ENCODE data around the gene FSD1L. TPM values are rescaled to one million over a fixed set of nuclear protein-coding genes. Genes with fewer than 3 reads are reported as not detected.

FSD1L gene
- polyA plus RNA-seq, 1 donor (not counting 4 experiments of a cell fraction or from before 2014, with no cell fraction given): 5.2 TPM

GRCh38 chr9:105435453-105435852 lies 12.4 kb upstream of the FSD1L start:
- FAIRE-seq: no peak
- Histone ChIP-seq H3K9me3 (ENCODE audit: control insufficient read depth, low read depth, low read length) (no peaks in the 10 kb centered on the region), H4K20me1 (ENCODE audit: control insufficient read depth, extremely low read depth, insufficient read depth, low read length) (no peaks in the 10 kb centered on the region)

GRCh38 chr9:105436783-105437182 lies 11.1 kb upstream of the FSD1L start:
- Histone ChIP-seq H3K27me3 (ENCODE audit: control insufficient read depth, extremely low read depth, insufficient read depth, low read length) (no peaks in the 10 kb centered on the region), H3K4me2 (ENCODE audit: control insufficient read depth, extremely low read depth, insufficient read depth, low read depth, low read length) (no peak overlapping the region), H3K36me3 (ENCODE audit: control insufficient read depth in 2 of 2, extremely low read depth in 1 of 2, insufficient read depth in 2 of 2, low read length in 2 of 2) (no peaks in the 10 kb centered on the region), H4K20me1 (ENCODE audit: control insufficient read depth, extremely low read depth, insufficient read depth, low read length) (no peaks in the 10 kb centered on the region), H3K9me3 (ENCODE audit: control insufficient read depth, low read depth, low read length) (no peaks in the 10 kb centered on the region), H3K4me1 (ENCODE audit: control insufficient read depth, extremely low read depth, insufficient read depth, low read length) (no peaks in the 10 kb centered on the region), H3K79me2 (ENCODE audit: control insufficient read depth, insufficient read depth, low read length) (no peaks in the 10 kb centered on the region), H3K4me3 (ENCODE audit: control insufficient read depth in 2 of 3, extremely low read depth in 1 of 3, insufficient read depth in 2 of 3, low read depth in 1 of 3, low read length in 3 of 3) (no peak overlapping the region), H3K27ac (ENCODE audit: control insufficient read depth, insufficient read depth, low read length) (no peak overlapping the region), H3K9me1 (ENCODE audit: control insufficient read depth, extremely low read depth, insufficient read depth, low read length) (no peaks in the 10 kb centered on the region), H2AFZ (ENCODE audit: control insufficient read depth, low read length) (no peak overlapping the region), H3K9ac (ENCODE audit: control insufficient read depth, extremely low read depth, insufficient read depth, low read length) (no peak overlapping the region)
- dilution Hi-C loops (cut with MboI; ENCODE audit: extremely low pct_ligation_motif_present, low sequenced_read_pairs): no loop called here
- DNase-seq (ENCODE audit: low read depth, low spot score): no peak
- FAIRE-seq: no peak
- TF ChIP-seq CTCF (optimal IDR thresholded peaks at IDR 0.05 in 1 of 3, IDR thresholded peaks at IDR 0.05 in 1 of 3, conservative IDR thresholded peaks at IDR 0.05 in 1 of 3; ENCODE audit: extremely low read depth in 1 of 3, insufficient read depth in 2 of 3, low read length in 3 of 3): no peak
- no peak for TF ChIP-seq EZH2 (IDR thresholded peaks at IDR 0.05; ENCODE audit: low read length)

More at GRCh38 chr9:105435453-105435852, 12.4 kb upstream of the FSD1L start:
- no peaks in the 10 kb centered on the region for H3K9me1 ChIP-seq (ENCODE audit: control insufficient read depth, extremely low read depth, insufficient read depth, low read length)
- no peaks in the 10 kb centered on the region for H3K4me1 ChIP-seq (ENCODE audit: control insufficient read depth, extremely low read depth, insufficient read depth, low read length)
- H3K27ac ChIP-seq (ENCODE audit: control insufficient read depth, insufficient read depth, low read length): no peak overlapping the region
- no peak overlapping the region for H3K9ac ChIP-seq (ENCODE audit: control insufficient read depth, extremely low read depth, insufficient read depth, low read length)
- H2AFZ ChIP-seq (ENCODE audit: control insufficient read depth, low read length): no peak overlapping the region
- no peaks in the 10 kb centered on the region for H3K27me3 ChIP-seq (ENCODE audit: control insufficient read depth, extremely low read depth, insufficient read depth, low read length)
- no peak overlapping the region for H3K4me3 ChIP-seq (ENCODE audit: control insufficient read depth in 2 of 3, extremely low read depth in 1 of 3, insufficient read depth in 2 of 3, low read depth in 1 of 3, low read length in 3 of 3)
- TF ChIP-seq CTCF (optimal IDR thresholded peaks at IDR 0.05 in 1 of 3, IDR thresholded peaks at IDR 0.05 in 1 of 3, conservative IDR thresholded peaks at IDR 0.05 in 1 of 3; ENCODE audit: extremely low read depth in 1 of 3, insufficient read depth in 2 of 3, low read length in 3 of 3): no peak
- TF ChIP-seq EZH2 (IDR thresholded peaks at IDR 0.05; ENCODE audit: low read length): no peak
- no peaks in the 10 kb centered on the region for H3K36me3 ChIP-seq (ENCODE audit: control insufficient read depth in 2 of 2, extremely low read depth in 1 of 2, insufficient read depth in 2 of 2, low read length in 2 of 2)
- DNase-seq (ENCODE audit: low read depth, low spot score): no peak
- no peaks in the 10 kb centered on the region for H3K79me2 ChIP-seq (ENCODE audit: control insufficient read depth, insufficient read depth, low read length)
- dilution Hi-C loops (cut with MboI; ENCODE audit: extremely low pct_ligation_motif_present, low sequenced_read_pairs): no loop called here
- no peak overlapping the region for H3K4me2 ChIP-seq (ENCODE audit: control insufficient read depth, extremely low read depth, insufficient read depth, low read depth, low read length)
